MG63 (cell line): Measurements from ENCODE around the gene DRC3. TPM values are rescaled to one million over a fixed set of nuclear protein-coding genes. Genes with fewer than 3 reads are reported as not detected.

Experiments used
- DNase-seq: peaks from one replicate; pipeline ENCODE4 v3.0.0-alpha.2; 2020
- H3K27me3 ChIP-seq: fragments of 250-450 bp; sonication (Bioruptor Pico); 2 replicates; pipeline ENCODE4 v1.5.1; 2020; ENCODE audit warnings: mild to moderate bottlenecking, moderate library complexity
- H3K36me3 ChIP-seq: fragments of 250-450 bp; sonication (Bioruptor Pico); 2 replicates; pipeline ENCODE4 v1.5.1; 2020; ENCODE audit warnings: mild to moderate bottlenecking, moderate library complexity
- H3K4me3 ChIP-seq: fragments of 250-450 bp; sonication (Bioruptor Pico); 2 replicates; pipeline ENCODE4 v1.5.1; 2020; ENCODE audit warnings: mild to moderate bottlenecking, moderate library complexity
- H3K9me3 ChIP-seq: fragments of 250-450 bp; sonication (Bioruptor Pico); 2 replicates; pipeline ENCODE4 v1.5.1; 2020; ENCODE audit warnings: mild to moderate bottlenecking, moderate library complexity
- total RNA-seq: library from RNA; depleted of rRNA; stranded (reverse); fragments of >200 nt; shearing (Covaris generic); gene quantifications from 2 replicates; pipeline ENCODE4 v1.2.3, GENCODE V29; 2014; ENCODE audit warnings: low replicate concordance

DRC3 gene
- total RNA-seq, 1 experiment from 2014 or later: 1.3 TPM

DNA sequence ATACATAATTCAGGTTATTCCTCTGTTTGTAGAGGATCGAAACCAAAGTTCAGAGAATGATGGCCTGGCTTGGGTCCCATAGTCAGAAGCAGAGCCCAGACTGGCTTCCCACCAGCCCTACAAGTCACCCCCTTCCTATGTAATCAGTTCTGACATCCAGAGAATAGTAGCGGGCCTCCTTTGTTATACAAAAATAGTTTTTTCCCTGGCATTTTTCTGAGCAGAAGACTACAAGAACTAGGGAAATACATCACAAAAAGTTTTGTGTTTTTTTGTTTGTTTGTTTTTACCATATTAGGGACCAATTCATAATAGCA lies 47.1 kb downstream of the DRC3 start:
- H3K9me3 ChIP-seq: no peaks in the 10 kb centered on the region
- no peak for DNase-seq
- H3K4me3 ChIP-seq: no peak overlapping the region
- H3K36me3 ChIP-seq: no peaks in the 10 kb centered on the region
- no peaks in the 10 kb centered on the region for H3K27me3 ChIP-seq

- Histone ChIP-seq H3K36me3 (no peaks in the 10 kb centered on the region), H3K27me3 (no peaks in the 10 kb centered on the region), H3K4me3 (no peak overlapping the region), H3K9me3 (no peaks in the 10 kb centered on the region)
- DNase-seq: no peak
These were observed 48.3 kb downstream of the DRC3 start for GRCh38 chr17:18020971-18021370.

- no peak overlapping the region for H3K4me3 ChIP-seq
- DNase-seq: no peak
- H3K36me3 ChIP-seq: no peaks in the 10 kb centered on the region
- H3K9me3 ChIP-seq: no peaks in the 10 kb centered on the region
- H3K27me3 ChIP-seq: no peaks in the 10 kb centered on the region
These were observed 48.7 kb downstream of the DRC3 start for GRCh38 chr17:18021372-18021771.

- no peak for DNase-seq
- Histone ChIP-seq H3K27me3 (no peaks in the 10 kb centered on the region), H3K9me3 (no peaks in the 10 kb centered on the region), H3K36me3 (no peaks in the 10 kb centered on the region), H3K4me3 (no peak overlapping the region)
These were observed 52.7 kb downstream of the DRC3 start for GRCh38 chr17:18025241-18025944.

DNA sequence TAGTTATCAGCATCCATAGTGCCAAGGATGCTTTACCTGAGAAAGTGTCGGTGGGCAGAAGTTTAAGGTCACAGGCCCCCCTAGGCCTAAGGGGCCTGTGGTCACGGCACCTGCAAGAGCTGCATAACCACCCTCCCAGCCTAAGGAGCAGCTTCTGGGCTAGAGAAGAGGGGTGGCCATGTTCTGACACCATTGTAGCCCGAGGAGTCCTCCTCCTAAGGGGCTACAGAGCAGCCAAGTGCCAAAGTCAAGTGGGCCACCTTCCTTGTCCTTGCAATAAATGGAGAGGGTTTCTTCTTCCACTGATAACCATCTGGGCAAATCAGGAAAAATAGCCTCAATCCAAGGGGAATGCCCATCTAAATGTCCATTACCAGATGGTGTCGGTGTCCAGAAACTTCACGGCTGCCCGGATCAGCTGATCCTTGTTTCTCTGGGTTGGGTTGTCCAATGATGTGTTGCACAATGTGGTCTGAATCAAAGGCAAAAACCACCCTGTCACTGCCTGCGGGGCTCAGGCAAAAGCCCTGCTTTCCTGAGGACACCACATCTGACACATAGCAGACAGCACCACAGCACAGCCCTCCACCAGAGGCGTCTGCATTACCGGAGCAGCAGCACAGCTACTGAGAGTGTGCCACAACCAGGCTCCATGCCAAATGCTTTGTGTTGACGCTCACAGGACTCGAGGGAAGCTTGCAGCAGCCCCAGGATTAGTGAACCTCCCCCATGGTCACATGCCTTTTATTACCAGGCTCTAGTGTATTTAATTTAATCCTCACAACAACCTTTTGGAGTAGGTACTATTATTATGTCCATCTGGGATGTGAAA lies 53.5 kb downstream of the DRC3 start:
- H3K9me3 ChIP-seq: no peaks in the 10 kb centered on the region
- H3K27me3 ChIP-seq: no peaks in the 10 kb centered on the region
- H3K4me3 ChIP-seq: no peak overlapping the region
- no peak for DNase-seq
- H3K36me3 ChIP-seq: no peaks in the 10 kb centered on the region

DNA sequence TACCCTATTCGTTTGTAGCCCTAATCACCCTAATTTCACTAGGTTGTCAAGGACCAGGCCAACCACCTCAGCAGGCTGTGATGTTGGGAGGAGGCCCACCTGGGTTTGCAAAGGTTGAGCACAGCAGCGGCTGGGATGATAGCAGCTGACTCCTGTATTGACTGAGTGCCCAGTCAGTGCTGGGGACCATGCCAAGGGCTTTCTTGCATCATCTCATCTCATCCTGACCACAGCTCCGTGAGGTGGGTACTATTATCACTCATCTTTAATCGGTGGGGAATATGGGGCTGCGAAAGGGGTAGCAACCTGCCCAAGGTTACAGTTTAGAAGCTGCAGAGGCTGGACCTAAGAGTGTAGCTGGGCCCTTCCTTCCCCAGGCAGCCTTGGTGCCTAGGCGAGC lies 54.6 kb downstream of the DRC3 start:
- no peaks in the 10 kb centered on the region for H3K27me3 ChIP-seq

GRCh38 chr17:18028114-18028951 lies 55.7 kb downstream of the DRC3 start:
- DNase-seq: no peak
- Histone ChIP-seq H3K4me3 (no peak overlapping the region), H3K9me3 (no peaks in the 10 kb centered on the region), H3K27me3 (no peaks in the 10 kb centered on the region), H3K36me3 (no peaks in the 10 kb centered on the region)

More for the DNA sequence above, 54.6 kb downstream of the DRC3 start:
- Histone ChIP-seq H3K4me3 (no peak overlapping the region), H3K36me3 (no peaks in the 10 kb centered on the region), H3K9me3 (no peaks in the 10 kb centered on the region)
- no peak for DNase-seq

- no peak for DNase-seq
- Histone ChIP-seq H3K36me3 (no peaks in the 10 kb centered on the region), H3K9me3 (no peaks in the 10 kb centered on the region), H3K27me3 (no peaks in the 10 kb centered on the region), H3K4me3 (no peak overlapping the region)
These were observed 56.4 kb downstream of the DRC3 start for GRCh38 chr17:18028952-18029540.

DNA sequence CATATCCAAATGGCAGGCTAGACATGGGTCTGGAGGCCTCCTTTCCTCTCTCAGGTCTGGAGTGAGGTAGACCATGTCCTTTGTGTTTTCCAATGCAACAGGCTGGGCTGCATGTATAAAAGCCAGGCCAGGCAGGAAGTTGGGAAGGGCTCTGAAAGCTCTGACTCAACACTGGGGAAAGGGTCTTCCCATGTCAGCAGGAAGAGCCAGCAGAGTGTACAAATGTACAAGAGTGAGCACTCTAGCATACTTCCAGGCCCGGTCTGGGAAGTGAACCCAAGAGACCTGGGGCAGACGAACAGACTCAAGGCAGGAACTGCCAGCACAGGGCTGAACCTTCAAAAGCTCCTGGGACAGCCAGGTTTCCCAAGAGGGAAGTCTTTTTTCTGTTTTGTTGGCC lies 59.3 kb downstream of the DRC3 start:
- Histone ChIP-seq H3K36me3 (no peaks in the 10 kb centered on the region), H3K27me3 (no peaks in the 10 kb centered on the region), H3K9me3 (no peaks in the 10 kb centered on the region), H3K4me3 (no peak overlapping the region)
- DNase-seq: no peak

- Histone ChIP-seq H3K36me3 (no peaks in the 10 kb centered on the region), H3K9me3 (no peaks in the 10 kb centered on the region), H3K27me3 (no peaks in the 10 kb centered on the region), H3K4me3 (no peak overlapping the region)
- no peak for DNase-seq
These were observed 60.9 kb downstream of the DRC3 start for GRCh38 chr17:18033442-18034099.

GRCh38 chr17:18035704-18036103 lies 63.0 kb downstream of the DRC3 start:
- H3K27me3 ChIP-seq: no peaks in the 10 kb centered on the region
- H3K36me3 ChIP-seq: no peaks in the 10 kb centered on the region
- no peak overlapping the region for H3K4me3 ChIP-seq
- DNase-seq: no peak
- no peaks in the 10 kb centered on the region for H3K9me3 ChIP-seq

DNA sequence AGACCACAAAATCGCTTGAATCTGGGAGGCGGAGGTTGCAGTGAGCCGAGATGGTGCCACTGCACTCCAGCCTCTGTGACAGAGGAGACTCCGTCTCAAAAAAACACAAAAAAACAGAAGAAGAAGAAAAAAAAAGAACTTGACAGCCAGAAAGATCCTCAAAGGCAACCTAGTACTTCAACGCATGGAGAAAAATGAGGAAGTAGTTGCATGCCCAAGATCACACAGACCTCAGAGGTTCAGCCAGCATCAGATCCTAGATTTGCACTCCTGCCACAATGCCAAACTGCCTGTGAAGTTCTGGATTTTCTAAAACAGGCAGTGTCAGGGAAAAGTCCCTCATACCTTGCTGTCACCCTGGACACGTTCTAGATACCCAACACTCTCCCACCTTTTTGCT lies 64.8 kb downstream of the DRC3 start:
- Histone ChIP-seq H3K27me3 (no peaks in the 10 kb centered on the region), H3K9me3 (no peaks in the 10 kb centered on the region), H3K36me3 (no peaks in the 10 kb centered on the region), H3K4me3 (no peak overlapping the region)
- no peak for DNase-seq

GRCh38 chr17:18038149-18038850 lies 65.6 kb downstream of the DRC3 start:
- H3K36me3 ChIP-seq: no peaks in the 10 kb centered on the region
- DNase-seq: no peak
- H3K27me3 ChIP-seq: no peaks in the 10 kb centered on the region
- H3K4me3 ChIP-seq: peak overlapping the region; percentile 82
- H3K9me3 ChIP-seq: no peaks in the 10 kb centered on the region

DNA sequence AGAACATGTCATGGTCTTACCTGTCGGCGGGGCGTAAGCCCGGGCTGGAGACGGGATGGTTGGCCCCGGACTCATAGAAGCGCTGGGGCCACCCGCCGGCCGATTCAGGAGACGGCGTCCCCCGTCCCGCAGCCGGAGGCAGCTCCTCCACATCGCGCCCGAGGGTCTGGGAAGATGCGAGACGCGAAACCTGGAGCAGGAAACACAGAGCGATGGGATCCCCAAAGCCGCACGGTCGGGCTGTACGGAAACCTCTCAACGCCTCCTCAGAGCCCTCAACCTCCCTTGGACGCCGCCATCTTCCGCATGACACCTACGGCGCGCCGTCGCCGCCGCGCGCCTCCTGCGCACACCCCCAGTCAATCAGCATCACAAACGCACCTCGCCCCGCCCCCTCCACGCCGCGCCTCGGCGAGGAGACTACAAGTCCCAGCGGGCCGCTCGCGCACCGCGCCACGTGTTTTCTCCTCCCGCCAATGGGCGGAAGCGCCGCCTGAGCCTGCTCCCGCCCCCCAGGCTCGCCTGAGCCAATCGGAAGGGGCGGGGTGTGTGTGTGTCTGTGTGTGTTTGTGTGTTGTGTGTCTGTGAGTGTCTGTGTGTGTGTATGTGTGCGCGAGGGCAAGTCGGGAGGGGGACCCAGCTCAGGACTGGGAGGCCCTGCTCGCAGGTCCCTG lies 66.3 kb downstream of the DRC3 start, which contains the start of the genes ATPAF2 and GID4:
Gene ATPAF2 (minus strand): TSS at position 308 of the 674 bp plus-strand sequence. CDS start 155 bp downstream, at position 153.
Gene GID4 (plus strand): TSS at position 548 of the 674 bp plus-strand sequence. CDS start 57 bp downstream, at position 605.
- H3K36me3 ChIP-seq: no peaks in the 10 kb centered on the region
- H3K4me3 ChIP-seq: peak within 1 kb of the TSS; percentile 82
- H3K9me3 ChIP-seq: no peaks in the 10 kb centered on the region
- peak; percentile 97 for DNase-seq
- no peaks in the 10 kb centered on the region for H3K27me3 ChIP-seq

- Histone ChIP-seq H3K27me3 (no peaks in the 10 kb centered on the region), H3K9me3 (no peaks in the 10 kb centered on the region), H3K4me3 (peak overlapping the region; percentile 82), H3K36me3 (no peaks in the 10 kb centered on the region)
- peak; percentile 25 for DNase-seq
These were observed 67.0 kb downstream of the DRC3 start for GRCh38 chr17:18039535-18040260.
